Right lobe of liver (tissue), 6 donors: ENCODE results near the gene RBBP5. TPM values are rescaled to one million over a fixed set of nuclear protein-coding genes. Genes with fewer than 3 reads are reported as not detected.

Experiments
- ATAC-seq, 4 donors: fragments of 200-7000 bp; cut with Tn5 transposase; one replicate each; pipeline ENCODE4 v1.9.1; 2020; ENCODE audit warnings: mild to moderate bottlenecking in 4 of 4, moderate library complexity in 4 of 4
- DNase-seq, 3 donors: peaks; one replicate each; pipeline ENCODE4 v3.0.0-alpha.2; 2020
- H3K27ac ChIP-seq, 3 donors: fragments of 200-600 bp; one replicate each; pipeline ENCODE4 v1.8.0; 2022
- H3K27me3 ChIP-seq, 2 donors: fragments of 200-600 bp; one replicate each; pipeline ENCODE4 v1.8.0; 2022
- H3K36me3 ChIP-seq, 4 donors: fragments of 200-600 bp; sonication (generic) in 1 of 4; one replicate each; pipeline versions ENCODE4 v1.5.1 to v1.8.0; 2017 to 2022; ENCODE audit warnings: control low read depth in 1 of 4
- H3K4me1 ChIP-seq, 4 donors: fragments of 200-600 bp; sonication (generic) in 1 of 4; one replicate each; pipeline versions ENCODE4 v1.5.1 to v1.8.0; 2017 to 2022; ENCODE audit warnings: control low read depth in 1 of 4
- H3K4me3 ChIP-seq, 3 donors: fragments of 200-600 bp; one replicate each; pipeline ENCODE4 v1.8.0; 2022
- H3K9me3 ChIP-seq, 4 donors: fragments of 200-600 bp; sonication (generic) in 1 of 4; one replicate each; pipeline versions ENCODE4 v1.5.1 to v1.8.0; 2017 to 2022; ENCODE audit warnings: control low read depth in 1 of 4
- POLR2A ChIP-seq: fragments of 450-650 bp; IDR thresholded peaks from one replicate; pipeline ENCODE4 v1.6.1; 2017; ENCODE audit warnings: antibody characterized with exemption, mild to moderate bottlenecking
- WGBS: methylation state at CpG from one replicate; pipeline ENCODE4 v1.1.6; 2018; ENCODE audit warnings: low coverage, low lambda C conversion rate; ENCODE audit not compliant: insufficient coverage; ENCODE audit errors: missing lambda C conversion rate; 5-methylcytosine and 5-hydroxymethylcytosine counted together
- intact Hi-C, 2 donors: fragments of 100-400 bp; cut with DNase I; formaldehyde crosslinking; loops; one replicate each; pipeline versions ENCODE4 v1.11.2 to v1.14.1; 2022
- total RNA-seq, 6 experiments: library from RNA; depleted of rRNA in 2 of 6; stranded (reverse); fragments of >200 nt in 2 of 6; fragmentation: NEBNext Ultra II Directional in 3 of 6; extraction: Animal tissue kit (Norgen Biotek cat#: 25700) in 3 of 6; gene quantifications; one replicate each; pipeline versions ENCODE4 v1.1.0 to v1.2.4, GENCODE V29; 2016 to 2023
- TF ChIP-seq, protein P1 (sequence below), 4 donors: fragments of 200-600 bp in 3 of 4; fragments of 450-650 bp in 1 of 4; IDR thresholded peaks; one replicate each; pipeline versions ENCODE4 v1.5.1 to v1.8.0; 2016 to 2022; ENCODE audit warnings: antibody characterized with exemption in 4 of 4, mild to moderate bottlenecking in 2 of 4
- donor health status: DM: no; HTN: yes; CAD: no.
- donor health status: DM: no; HTN: no; CAD: no.
- donor health status: DM: no; HTN: no; CAD: no.
- donor health status: DM: no; HTN: yes; CAD: no.
- donor health status: DM: no; HTN: yes; CAD: no.

The RBBP5 gene
- total RNA-seq, 6 experiments from 2014 or later = 8.7 to 12.3 (median 10.0) TPM

GRCh38 chr1:205056188-205056611 lies 65.6 kb downstream of the RBBP5 start:
- Histone ChIP-seq H3K9me3 (no peaks in the 10 kb centered on the region), H3K27ac (no peak overlapping the region), H3K4me3 (no peak overlapping the region), H3K36me3 (no peaks in the 10 kb centered on the region), H3K4me1 (no peaks in the 10 kb centered on the region), H3K27me3 (no peaks in the 10 kb centered on the region)
- ATAC-seq (no peak), DNase-seq (no peak)
- TF ChIP-seq, protein P1, sequence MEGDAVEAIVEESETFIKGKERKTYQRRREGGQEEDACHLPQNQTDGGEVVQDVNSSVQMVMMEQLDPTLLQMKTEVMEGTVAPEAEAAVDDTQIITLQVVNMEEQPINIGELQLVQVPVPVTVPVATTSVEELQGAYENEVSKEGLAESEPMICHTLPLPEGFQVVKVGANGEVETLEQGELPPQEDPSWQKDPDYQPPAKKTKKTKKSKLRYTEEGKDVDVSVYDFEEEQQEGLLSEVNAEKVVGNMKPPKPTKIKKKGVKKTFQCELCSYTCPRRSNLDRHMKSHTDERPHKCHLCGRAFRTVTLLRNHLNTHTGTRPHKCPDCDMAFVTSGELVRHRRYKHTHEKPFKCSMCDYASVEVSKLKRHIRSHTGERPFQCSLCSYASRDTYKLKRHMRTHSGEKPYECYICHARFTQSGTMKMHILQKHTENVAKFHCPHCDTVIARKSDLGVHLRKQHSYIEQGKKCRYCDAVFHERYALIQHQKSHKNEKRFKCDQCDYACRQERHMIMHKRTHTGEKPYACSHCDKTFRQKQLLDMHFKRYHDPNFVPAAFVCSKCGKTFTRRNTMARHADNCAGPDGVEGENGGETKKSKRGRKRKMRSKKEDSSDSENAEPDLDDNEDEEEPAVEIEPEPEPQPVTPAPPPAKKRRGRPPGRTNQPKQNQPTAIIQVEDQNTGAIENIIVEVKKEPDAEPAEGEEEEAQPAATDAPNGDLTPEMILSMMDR (IDR thresholded peaks at IDR 0.05) = no peak
- TF ChIP-seq POLR2A = no peak
- WGBS = 60% methylated on average over 1 of the region's 13 CpGs
- intact Hi-C loops = no loop called here

DNA sequence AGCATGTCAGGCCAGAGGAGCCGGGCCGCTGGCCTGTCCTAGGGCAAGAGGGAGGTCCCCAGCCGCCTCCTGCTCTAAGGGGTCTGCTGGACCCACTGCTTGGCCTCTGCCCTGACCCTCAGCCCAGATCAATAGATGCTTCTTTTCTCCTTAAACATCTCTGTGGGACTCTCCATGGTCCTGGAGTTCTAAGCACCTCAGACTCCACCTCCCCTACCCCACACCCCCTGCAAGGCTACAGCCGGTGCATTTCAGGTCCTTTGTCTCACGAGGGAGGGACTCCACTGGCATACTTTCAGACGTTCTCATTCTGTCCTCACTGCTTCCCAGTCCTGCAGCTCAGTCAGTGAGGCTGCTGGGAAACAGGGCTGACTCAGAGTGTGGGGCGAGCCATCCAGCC lies 67.8 kb downstream of the RBBP5 start:
- WGBS = 35% methylated on average over 3 of the region's 7 CpGs
- H3K9me3 ChIP-seq = no peaks in the 10 kb centered on the region
- no peak overlapping the region for H3K4me3 ChIP-seq
- no peaks in the 10 kb centered on the region for H3K36me3 ChIP-seq
- ATAC-seq (no peak), DNase-seq (no peak)
- intact Hi-C loops = no loop called here
- peaks cover 0 to 6% (median 0%) of the 10 kb centered on the region in 4 donors for H3K4me1 ChIP-seq
- H3K27me3 ChIP-seq = no peaks in the 10 kb centered on the region
- TF ChIP-seq POLR2A = no peak
- TF ChIP-seq, protein P1 (IDR thresholded peaks at IDR 0.05) = no peak
- H3K27ac ChIP-seq = no peak overlapping the region

GRCh38 chr1:205053296-205053695 lies 68.5 kb downstream of the RBBP5 start:
- Histone ChIP-seq H3K27me3 (no peaks in the 10 kb centered on the region), H3K9me3 (no peaks in the 10 kb centered on the region), H3K36me3 (no peaks in the 10 kb centered on the region), H3K4me3 (no peak overlapping the region), H3K27ac (no peak overlapping the region), H3K4me1 (peaks cover 0 to 6% (median 0%) of the 10 kb centered on the region in 4 donors)
- DNase-seq (no peak), ATAC-seq (no peak)
- WGBS = 76% methylated on average over 5 of the region's 5 CpGs
- TF ChIP-seq POLR2A = no peak
- TF ChIP-seq, protein P1 (IDR thresholded peaks at IDR 0.05) = no peak
- intact Hi-C loops = no loop called here

DNA sequence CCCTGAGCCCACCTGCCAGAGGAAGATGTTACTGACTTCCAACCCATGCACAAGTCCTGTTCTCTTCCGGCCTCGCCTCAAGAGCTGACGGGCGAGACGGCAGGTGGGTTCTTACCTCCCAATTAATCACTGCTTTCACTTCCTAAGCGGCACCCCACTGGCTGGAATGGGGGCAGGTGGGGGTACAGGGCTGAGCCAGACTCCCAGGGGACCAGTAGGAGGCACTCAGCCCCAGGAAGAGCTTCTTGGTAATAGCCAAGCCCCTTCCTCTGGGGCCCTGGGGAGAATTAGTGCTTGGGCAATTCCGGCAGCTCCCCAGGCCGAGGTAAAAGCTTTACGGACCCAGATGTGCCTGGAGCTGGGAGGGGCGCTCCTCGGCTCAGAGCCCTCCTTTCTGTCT lies 69.1 kb downstream of the RBBP5 start:
- no peak overlapping the region for H3K27ac ChIP-seq
- H3K4me1 ChIP-seq = peaks cover 0 to 6% (median 0%) of the 10 kb centered on the region in 4 donors
- H3K9me3 ChIP-seq = no peaks in the 10 kb centered on the region
- DNase-seq = no peak
- TF ChIP-seq POLR2A = no peak
- TF ChIP-seq, protein P1 (IDR thresholded peaks at IDR 0.05) = no peak
- H3K4me3 ChIP-seq = no peak overlapping the region
- ATAC-seq = no peak
- 100% methylated on average over 4 of the region's 11 CpGs for WGBS
- no peaks in the 10 kb centered on the region for H3K27me3 ChIP-seq
- intact Hi-C loops = no loop called here
- no peaks in the 10 kb centered on the region for H3K36me3 ChIP-seq

DNA sequence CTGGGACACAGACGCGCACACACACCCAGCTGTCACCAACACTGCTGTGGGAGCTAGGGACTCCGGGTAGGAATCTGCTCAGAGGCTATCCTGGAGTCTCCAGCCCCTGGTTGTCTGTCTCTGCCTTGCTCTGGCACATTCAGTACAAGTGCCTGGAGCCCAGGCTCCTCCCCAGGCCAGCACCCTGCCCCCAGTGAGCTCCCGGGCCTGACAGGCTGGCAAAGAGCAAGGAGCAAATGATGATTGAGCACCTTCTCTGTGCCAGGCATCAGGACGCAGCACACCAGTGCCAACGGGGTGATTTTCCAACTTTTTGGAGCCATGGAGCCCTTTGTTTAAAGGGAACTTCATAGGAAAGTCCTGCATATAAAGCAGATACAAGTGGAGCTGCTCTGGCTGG lies 72.3 kb downstream of the RBBP5 start:
- Histone ChIP-seq H3K9me3 (no peaks in the 10 kb centered on the region), H3K4me1 (peaks cover 0 to 6% (median 0%) of the 10 kb centered on the region in 4 donors), H3K27ac (no peak overlapping the region), H3K4me3 (no peak overlapping the region), H3K36me3 (no peaks in the 10 kb centered on the region), H3K27me3 (no peaks in the 10 kb centered on the region)
- 37% methylated on average over 3 of the region's 6 CpGs for WGBS
- intact Hi-C loops = no loop called here
- DNase-seq = peak in 1 of 3 donors; percentile 85
- ATAC-seq = peak; percentile 65 to 88 (median 76)
- no peak for TF ChIP-seq POLR2A
- TF ChIP-seq, protein P1 (IDR thresholded peaks at IDR 0.05) = no peak
